A549 (cell line): ENCODE results near the gene SMLR1. TPM values are rescaled to one million over a fixed set of nuclear protein-coding genes. Genes with fewer than 3 reads are reported as not detected.

Experiments used
- ATAC-seq, 2 experiments: fragments of 200-7000 bp in 1 of 2; fragments of >200 bp in 1 of 2; cut with Nextera tagmentation in 1 of 2; cut with Tn5 transposase in 1 of 2; 3 replicates each; pipeline versions ENCODE4 v1.8.0 to v1.9.1; 2018 to 2020; ENCODE audit warnings: mild to moderate bottlenecking in 1 of 2, moderate library complexity in 1 of 2
- CTCF ChIA-PET: fragments of 300-600 bp; sonication (Branson Sonifier 250); formaldehyde crosslinking; extraction: SDS; loops from one replicate; lab custom pipeline; 2021; ENCODE audit warnings: antibody characterized with exemption, inconsistent platforms; lab: Yijun Ruan, JAX
- POLR2A ChIA-PET: fragments of 350-600 bp; formaldehyde crosslinking; extraction: SDS; loops from one replicate; lab custom pipeline; 2021; ENCODE audit warnings: antibody characterized with exemption, inconsistent platforms; lab: Yijun Ruan, JAX
- DNase-seq, 2 experiments: peaks; one replicate each; pipeline versions ENCODE4 v3.0.0 to v3.0.0-alpha.2; 2011 to 2016; ENCODE audit warnings: low read depth in 1 of 2, low spot score in 1 of 2
- FAIRE-seq: peaks from 2 replicates; lab custom pipeline; 2011; peaks lifted over from hg19 to GRCh38; lab: Jason Lieb, UNC
- H3K27ac ChIP-seq, 2 experiments: fragments of >200 bp; sonication (Bioruptor Twin); formaldehyde crosslinking; 3 replicates each; pipeline ENCODE4 v1.5.1; 2016 to 2017
- H3K4me1 ChIP-seq: fragments of >200 bp; sonication (Bioruptor Twin); formaldehyde crosslinking; 3 replicates; pipeline ENCODE4 v1.6.1; 2016
- H3K4me2 ChIP-seq: fragments of >200 bp; sonication (Bioruptor Twin); formaldehyde crosslinking; 3 replicates; pipeline ENCODE4 v1.6.1; 2016
- H3K4me3 ChIP-seq: fragments of >200 bp; sonication (Bioruptor Twin); formaldehyde crosslinking; 3 replicates; pipeline ENCODE4 v1.5.1; 2016
- H3K9me3 ChIP-seq: fragments of >200 bp; sonication (Bioruptor Twin); formaldehyde crosslinking; 3 replicates; pipeline ENCODE4 v1.6.1; 2016
- CEBPB ChIP-seq, 2 experiments: fragments of >200 bp in 1 of 2; sonication (Bioruptor Twin) in 1 of 2; formaldehyde crosslinking in 1 of 2; IDR thresholded peaks; 2 replicates each; pipeline ENCODE4 v1.6.1; 2012 to 2016
- CHD2 ChIP-seq: fragments of 150-350 bp; IDR thresholded peaks from 2 replicates; pipeline ENCODE4 v1.6.1; 2014; ENCODE audit warnings: low read length; ENCODE audit not compliant: partially characterized antibody
- EHF ChIP-seq: fragments of 250-450 bp; sonication (Bioruptor Pico); IDR thresholded peaks from 2 replicates; pipeline ENCODE4 v1.5.0; 2020; ENCODE audit warnings: mild to moderate bottlenecking
- EHMT2 ChIP-seq: fragments of 200-600 bp; sonication (generic); IDR thresholded peaks from 2 replicates; pipeline ENCODE4 v1.6.1; 2016; ENCODE audit warnings: antibody characterized with exemption, low read depth, mild to moderate bottlenecking, moderate library complexity
- ELK1 ChIP-seq: fragments of 150-350 bp; IDR thresholded peaks from 2 replicates; pipeline ENCODE4 v1.6.1; 2014; ENCODE audit warnings: low read depth, mild to moderate bottlenecking, low read length
- EP300 ChIP-seq, 2 experiments: fragments of >200 bp; sonication (Bioruptor Twin); formaldehyde crosslinking; IDR thresholded peaks; 2 replicates in 1 of 2; 3 replicates in 1 of 2; pipeline ENCODE4 v1.6.1; 2016 to 2017
- FOSB ChIP-seq: fragments of 250-450 bp; sonication (Bioruptor Pico); IDR thresholded peaks from 2 replicates; pipeline ENCODE4 v1.5.0; 2020; ENCODE audit warnings: mild to moderate bottlenecking, moderate library complexity
- FOSL2 ChIP-seq, 2 experiments: fragments of 450-650 bp in 1 of 2; fragments of >200 bp in 1 of 2; sonication (Bioruptor Twin) in 1 of 2; formaldehyde crosslinking; IDR thresholded peaks; 2 replicates each; pipeline versions ENCODE4 v1.5.0 to v1.6.1; 2016 to 2020; ENCODE audit warnings: mild to moderate bottlenecking in 1 of 2, moderate library complexity in 1 of 2
- FOXS1 ChIP-seq: fragments of 250-450 bp; sonication (Bioruptor Pico); IDR thresholded peaks from 2 replicates; pipeline ENCODE4 v1.5.0; 2020; ENCODE audit warnings: mild to moderate bottlenecking, moderate library complexity
- HES2 ChIP-seq: fragments of >200 bp; sonication (Bioruptor Twin); formaldehyde crosslinking; IDR thresholded peaks from 2 replicates; pipeline ENCODE4 v1.6.1; 2016
- HEYL ChIP-seq: fragments of 250-450 bp; sonication (Bioruptor Pico); IDR thresholded peaks from 2 replicates; pipeline ENCODE4 v1.8.0; 2021; ENCODE audit warnings: mild to moderate bottlenecking, moderate library complexity
- HOXB5 ChIP-seq: fragments of 250-450 bp; sonication (Bioruptor Pico); IDR thresholded peaks from 2 replicates; pipeline ENCODE4 v1.5.0; 2020; ENCODE audit warnings: mild to moderate bottlenecking, moderate library complexity
- MAZ ChIP-seq: fragments of 150-350 bp; IDR thresholded peaks from 2 replicates; pipeline ENCODE4 v1.6.1; 2014; ENCODE audit warnings: antibody characterized with exemption, low read depth, low read length, borderline replicate concordance
- MYC ChIP-seq: IDR thresholded peaks from 2 replicates; pipeline ENCODE4 v1.6.1; 2012; ENCODE audit warnings: mild to moderate bottlenecking, inconsistent platforms, low read length, improper control_type of control experiment, borderline replicate concordance
- PBX3 ChIP-seq: IDR thresholded peaks from 2 replicates; pipeline ENCODE4 v1.6.1; 2012
- PHF8 ChIP-seq: fragments of 200-600 bp; sonication (generic); IDR thresholded peaks from 2 replicates; pipeline ENCODE4 v1.6.1; 2016; ENCODE audit warnings: low read depth, mild to moderate bottlenecking, antibody characterized with exemption, moderate library complexity, borderline replicate concordance
- RAD21 ChIP-seq, 2 experiments: fragments of >200 bp in 1 of 2; sonication (Bioruptor Twin) in 1 of 2; formaldehyde crosslinking in 1 of 2; IDR thresholded peaks in 1 of 2; conservative IDR thresholded peaks in 1 of 2; 2 replicates in 1 of 2; 3 replicates in 1 of 2; pipeline ENCODE4 v1.6.1; 2012 to 2018; ENCODE audit warnings: inconsistent platforms in 1 of 2
- RCOR1 ChIP-seq: fragments of 150-350 bp; IDR thresholded peaks from 2 replicates; pipeline ENCODE4 v1.6.1; 2014; ENCODE audit warnings: antibody characterized with exemption, low read length, low read depth
- SMC3 ChIP-seq: fragments of >200 bp; sonication (Bioruptor Twin); formaldehyde crosslinking; IDR thresholded peaks from 3 replicates; pipeline ENCODE4 v1.6.1; 2018; ENCODE audit warnings: inconsistent platforms
- SREBF2 ChIP-seq: fragments of 450-650 bp; IDR thresholded peaks from 2 replicates; pipeline ENCODE4 v1.6.1; 2014; ENCODE audit warnings: mild to moderate bottlenecking, moderate library complexity
- USF2 ChIP-seq: fragments of 450-650 bp; IDR thresholded peaks from 2 replicates; pipeline ENCODE4 v1.6.1; 2014; ENCODE audit warnings: antibody characterized with exemption
- ZNF302 ChIP-seq: fragments of 250-450 bp; sonication (Bioruptor Pico); IDR thresholded peaks from 2 replicates; pipeline ENCODE4 v1.9.0; 2021; ENCODE audit warnings: inconsistent platforms, mild to moderate bottlenecking, moderate library complexity
- WGBS: methylation state at CpG from one replicate; pipeline ENCODE4 v1.1.6; 2017; ENCODE audit errors: missing lambda C conversion rate; 5-methylcytosine and 5-hydroxymethylcytosine counted together
- polyA plus RNA-seq, 4 experiments: library from polyadenylated mRNA; depleted of rRNA in 3 of 4; stranded (reverse); fragments of >200 nt; fragmentation: RNase III in 1 of 4; extraction: RNeasy Plus Mini Kit Qiagen cat#74134 plus additional on column Dnase treatment in 1 of 4; gene quantifications; 2 replicates in 3 of 4; 3 replicates in 1 of 4; pipeline ENCODE4 v1.2.3, GENCODE V29; 2011 to 2017

Gene SMLR1
- polyA plus RNA-seq, 2 of the 4 experiments (the other 2 are of a cell fraction): 0.03 to 0.05 TPM

GRCh38 chr6:130847001-130847910 lies 20.1 kb downstream of the SMLR1 start:
- DNase-seq (no peak), FAIRE-seq (no peak), ATAC-seq (no peak)
- no peak overlapping the region for H3K27ac ChIP-seq
- TF ChIP-seq SMC3 (no peak), HOXB5 (CRISPR knock-in tag) (no peak), RCOR1 (no peak), SREBF2 (no peak), FOXS1 (CRISPR knock-in tag) (no peak), FOSB (no peak), ZNF302 (CRISPR knock-in tag) (no peak), ELK1 (no peak), RAD21 (conservative IDR thresholded peaks at IDR 0.05 in 1 of 2, IDR thresholded peaks at IDR 0.05 in 1 of 2) (no peak), PHF8 (no peak), CHD2 (no peak), CEBPB (IDR thresholded peaks at IDR 0.05) (no peak), MAZ (no peak), USF2 (no peak)
- 92% methylated on average over 7 of the region's 7 CpGs for WGBS
- CTCF ChIA-PET: no interaction called here
- H3K4me3 ChIP-seq: no peak overlapping the region
- no peaks in the 10 kb centered on the region for H3K4me1 ChIP-seq
- no peak overlapping the region for H3K4me2 ChIP-seq
- no peaks in the 10 kb centered on the region for H3K9me3 ChIP-seq
- POLR2A ChIA-PET: no interaction called here

GRCh38 chr6:130848945-130849344 lies 21.7 kb downstream of the SMLR1 start:
- CTCF ChIA-PET: no interaction called here
- no peak overlapping the region for H3K4me3 ChIP-seq
- H3K27ac ChIP-seq: no peak overlapping the region
- TF ChIP-seq EHMT2: no peak
- no peak for TF ChIP-seq PBX3
- TF ChIP-seq FOSL2 (IDR thresholded peaks at IDR 0.05): no peak
- no peak for TF ChIP-seq FOSL2 (CRISPR knock-in tag; IDR thresholded peaks at IDR 0.05)
- no peak for TF ChIP-seq FOSB
- no peak for TF ChIP-seq HES2
- no peak for TF ChIP-seq EP300 (IDR thresholded peaks at IDR 0.05)
- no peak for TF ChIP-seq EHF (CRISPR knock-in tag)
- no peak for TF ChIP-seq USF2
- no peak for TF ChIP-seq HEYL (CRISPR knock-in tag)
- TF ChIP-seq MYC: no peak
- H3K9me3 ChIP-seq: no peaks in the 10 kb centered on the region
- FAIRE-seq (no peak), DNase-seq (no peak), ATAC-seq (no peak)
- H3K4me1 ChIP-seq: peaks cover 6% of the 10 kb centered on the region
- WGBS: 93% methylated on average over 2 of the region's 2 CpGs
- H3K4me2 ChIP-seq: no peak overlapping the region
- POLR2A ChIA-PET: no interaction called here
